ENCODE results near the gene SEMA4C.

Gene SEMA4C

DNA sequence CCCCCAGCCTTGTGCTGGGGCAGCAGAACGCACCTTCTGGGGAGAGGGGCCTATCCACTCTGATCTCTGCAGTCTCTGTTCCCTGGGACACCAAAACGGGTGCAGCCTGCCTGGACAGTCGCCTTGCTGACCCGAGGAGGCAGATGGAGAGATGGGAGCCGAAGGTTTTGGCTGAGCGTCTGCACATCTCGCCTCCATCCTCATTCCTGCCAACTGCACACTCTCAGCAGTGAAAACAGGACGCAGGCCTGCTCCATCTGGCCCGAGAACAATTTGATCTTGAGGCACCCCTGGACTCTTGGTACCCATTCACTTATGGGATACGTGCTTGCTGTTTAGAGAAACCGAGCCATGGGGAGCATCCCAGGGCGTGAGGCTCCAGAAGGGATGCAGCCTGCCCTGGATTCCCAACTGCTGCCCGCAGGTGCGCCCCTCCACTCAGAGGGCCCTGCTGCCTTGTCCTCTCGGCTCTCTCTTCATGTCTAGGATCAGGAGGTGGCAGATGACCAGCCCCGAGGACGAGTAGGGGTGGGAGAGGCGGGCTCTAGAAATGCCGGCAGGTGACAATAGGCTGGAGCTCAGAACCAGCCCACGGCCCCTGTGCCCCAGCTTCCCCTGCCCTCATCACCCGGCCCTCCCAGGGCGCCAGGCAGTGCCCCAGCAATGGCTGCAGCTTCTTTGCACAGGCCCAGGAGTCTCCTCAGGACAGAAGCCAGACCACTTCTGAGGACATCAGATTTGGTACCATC lies 9.1 kb upstream of the SEMA4C start:
- no peak for DNase-seq

GRCh38 chr2:96878171-96878570 lies 8.3 kb upstream of the SEMA4C start:
- no peak for DNase-seq

DNA sequence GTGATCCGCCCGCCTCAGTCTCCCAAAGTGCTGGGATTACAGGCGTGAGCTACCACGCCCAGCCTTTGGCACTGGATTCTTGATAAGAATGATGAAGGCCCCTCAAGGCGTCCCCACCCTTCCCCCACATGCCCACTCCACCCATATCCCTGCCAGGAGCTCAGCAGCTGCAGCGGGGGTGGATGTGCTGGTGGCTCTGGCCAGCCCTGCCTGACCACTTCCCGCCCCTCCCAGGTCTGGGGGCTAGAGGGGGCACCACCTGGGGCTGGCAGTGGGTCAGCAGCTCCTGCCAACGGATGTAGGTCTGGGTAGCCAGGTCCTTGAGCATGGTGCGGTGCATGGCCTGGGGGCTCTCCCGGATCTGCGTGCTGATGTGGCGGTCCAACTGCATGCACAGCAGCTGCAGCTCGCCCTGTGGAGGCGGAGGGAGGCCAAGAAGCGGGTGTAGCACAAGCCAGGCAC lies 7.8 kb upstream of the SEMA4C start:
- no peak for DNase-seq

DNA sequence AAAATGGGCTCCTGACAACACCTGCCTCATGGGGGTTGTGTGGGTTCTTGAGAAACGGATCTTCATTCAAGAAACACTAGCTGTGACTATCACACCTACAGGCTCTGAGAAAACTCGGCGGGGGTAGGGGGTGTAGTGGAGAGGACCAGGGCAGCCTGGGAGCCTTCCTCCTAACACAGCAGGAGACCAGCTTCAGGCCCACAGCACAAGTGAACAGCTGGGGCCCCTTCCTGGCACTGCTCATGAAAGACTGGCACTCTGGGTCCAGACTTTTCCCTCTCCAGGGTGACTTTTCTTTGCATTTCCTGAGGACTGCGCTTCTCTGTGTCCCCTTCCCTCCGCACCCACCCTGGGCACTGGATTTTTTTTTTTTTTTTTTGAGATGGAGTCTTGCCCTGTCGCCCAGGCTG lies 7.2 kb upstream of the SEMA4C start:
- no peak for DNase-seq

DNA sequence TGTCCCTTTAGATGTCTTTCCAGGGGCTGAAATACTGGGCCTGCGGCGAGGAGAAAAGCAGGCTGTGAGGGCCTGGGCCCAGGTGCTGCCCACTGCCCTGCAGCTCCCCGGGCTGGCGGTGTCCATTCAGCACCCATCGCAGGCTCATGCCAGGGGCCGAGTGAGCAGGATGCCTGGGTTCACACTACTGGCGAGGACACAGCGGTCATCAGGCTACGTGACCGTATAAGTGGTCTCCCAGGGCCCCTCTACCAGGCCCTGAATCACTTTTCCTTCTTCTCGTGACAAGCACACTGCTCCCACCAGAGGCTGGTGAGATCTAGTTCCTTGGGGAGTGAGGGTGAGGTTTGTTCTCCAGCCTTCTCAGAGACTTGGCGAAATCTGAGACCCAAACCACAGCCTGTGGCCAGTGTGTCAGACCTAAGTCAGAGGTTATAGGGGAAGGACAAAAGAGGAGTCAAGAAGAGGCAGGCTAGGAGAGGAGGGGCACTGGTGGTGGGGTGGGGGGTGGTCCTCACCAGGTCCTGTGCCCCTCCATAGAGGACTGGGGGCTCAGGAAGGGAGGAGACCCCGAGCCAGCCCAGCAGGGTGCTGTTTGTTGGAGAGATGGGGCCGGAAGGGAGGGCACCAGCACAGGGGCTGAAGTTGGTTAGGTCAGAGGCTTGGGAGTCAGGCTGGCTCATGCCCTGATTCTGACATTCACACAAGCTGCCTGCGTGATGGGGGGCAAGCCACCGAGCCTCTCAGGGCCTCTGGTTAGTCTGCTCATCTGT lies 6.6 kb upstream of the SEMA4C start:
- peak; percentile 59 for DNase-seq

GRCh38 chr2:96875498-96876268 lies 5.8 kb upstream of the SEMA4C start:
- DNase-seq, result no peak

- DNase-seq, result no peak
Observed at GRCh38 chr2:96874198-96874831, 4.4 kb upstream of the SEMA4C start.

- DNase-seq, result no peak
Observed at GRCh38 chr2:96873651-96874096, 3.8 kb upstream of the SEMA4C start.

DNA sequence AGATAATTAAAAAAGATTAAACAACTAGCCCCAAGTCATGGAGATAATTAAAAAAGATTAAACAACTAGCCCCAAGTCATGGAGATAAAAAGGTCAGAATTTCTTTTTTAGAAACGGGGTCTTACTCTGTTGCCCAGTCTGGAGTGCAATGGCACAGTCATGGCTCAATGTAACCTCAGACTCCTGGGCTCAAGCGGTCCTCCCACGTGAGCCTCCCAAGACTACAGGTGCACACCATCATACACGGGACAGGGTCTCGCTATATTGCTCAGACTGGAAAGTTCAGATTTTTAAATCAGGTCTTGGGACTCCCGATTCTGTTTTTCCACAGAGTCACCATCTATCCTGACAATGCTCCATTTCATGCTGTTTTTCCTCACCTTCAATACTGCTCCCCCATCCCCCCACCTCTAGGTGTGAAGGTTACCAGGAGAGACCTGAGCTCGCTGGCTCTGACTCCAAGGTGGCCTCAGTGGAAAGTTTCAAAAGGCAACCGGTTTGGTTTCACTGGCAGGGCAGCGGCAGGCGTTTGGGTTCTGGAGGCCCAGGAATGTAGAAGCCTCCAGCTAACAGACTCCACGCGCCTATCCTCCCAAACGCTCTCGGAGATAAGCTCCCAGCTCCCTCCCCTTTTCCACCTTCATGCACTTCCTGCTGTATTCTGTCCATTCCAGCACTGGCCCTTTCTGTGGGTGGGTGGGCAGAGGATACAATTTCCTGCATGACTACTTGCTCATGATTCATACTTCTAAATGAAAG lies 2.9 kb upstream of the SEMA4C start:
- DNase-seq, result no peak

DNA sequence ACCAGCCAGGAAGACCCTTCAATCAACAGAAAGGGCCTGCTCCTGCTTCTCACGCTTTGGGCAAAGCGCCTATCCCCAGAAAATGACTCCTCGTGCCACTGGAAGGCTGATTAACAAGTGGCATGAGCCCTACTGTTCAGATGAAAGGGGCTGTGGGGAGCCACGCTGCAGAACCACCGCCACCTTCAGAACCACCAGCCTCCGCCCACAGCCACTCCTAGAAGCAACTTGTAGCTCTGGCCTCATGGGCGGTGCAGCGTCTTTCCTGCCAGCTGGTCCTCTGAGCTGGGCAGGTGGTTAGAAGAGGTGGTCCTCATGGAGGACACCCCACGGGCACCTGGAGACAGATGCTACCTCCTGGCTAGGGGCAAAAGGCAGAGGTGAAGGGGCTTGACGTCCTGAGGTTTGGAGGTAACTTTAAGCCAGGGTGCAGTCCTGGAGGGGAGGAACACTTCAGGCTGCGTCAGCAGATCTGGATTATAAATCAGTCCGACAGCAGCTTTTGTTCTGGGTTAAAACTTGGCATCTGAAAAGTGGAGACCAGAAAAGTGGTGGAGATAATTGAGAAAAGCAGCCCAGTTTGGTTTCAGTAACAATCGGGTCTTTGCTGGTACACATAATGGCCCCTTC lies 861 bp upstream of the SEMA4C start:
- DNase-seq, result no peak

DNA sequence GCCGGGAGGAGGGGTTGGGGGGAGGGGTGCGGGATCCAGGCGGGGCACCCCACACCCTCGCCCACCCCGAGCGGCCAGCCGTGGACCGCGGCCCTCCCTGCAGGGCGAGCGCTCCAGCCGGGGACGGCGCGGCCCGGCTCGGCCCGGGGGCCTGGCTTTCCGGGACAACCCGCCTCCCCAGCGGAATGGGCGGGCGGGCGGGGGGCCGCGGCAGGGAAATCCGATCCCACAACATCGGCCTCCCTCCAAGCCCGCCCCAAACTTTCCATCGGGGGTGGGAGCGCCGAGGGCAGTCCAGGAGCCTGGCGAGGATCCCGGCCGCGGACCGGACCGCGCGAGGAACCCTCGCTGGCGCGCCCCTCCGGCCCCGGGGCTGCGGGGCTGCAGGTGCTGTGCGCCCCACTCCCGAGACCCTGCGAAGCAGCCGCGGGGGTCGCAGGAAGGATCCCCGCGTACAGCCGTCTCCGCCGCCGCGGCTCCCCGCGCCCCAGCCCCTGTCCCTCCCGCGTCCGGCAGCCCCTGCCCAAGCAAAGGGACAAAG lies 529 bp downstream of the SEMA4C start:
- DNase-seq, result peak; percentile 79

- DNase-seq, result peak; percentile 92
Observed at GRCh38 chr2:96868555-96869280, 1.2 kb downstream of the SEMA4C start.

- no peak for DNase-seq
Observed at GRCh38 chr2:96867756-96868554, 1.9 kb downstream of the SEMA4C start.

DNA sequence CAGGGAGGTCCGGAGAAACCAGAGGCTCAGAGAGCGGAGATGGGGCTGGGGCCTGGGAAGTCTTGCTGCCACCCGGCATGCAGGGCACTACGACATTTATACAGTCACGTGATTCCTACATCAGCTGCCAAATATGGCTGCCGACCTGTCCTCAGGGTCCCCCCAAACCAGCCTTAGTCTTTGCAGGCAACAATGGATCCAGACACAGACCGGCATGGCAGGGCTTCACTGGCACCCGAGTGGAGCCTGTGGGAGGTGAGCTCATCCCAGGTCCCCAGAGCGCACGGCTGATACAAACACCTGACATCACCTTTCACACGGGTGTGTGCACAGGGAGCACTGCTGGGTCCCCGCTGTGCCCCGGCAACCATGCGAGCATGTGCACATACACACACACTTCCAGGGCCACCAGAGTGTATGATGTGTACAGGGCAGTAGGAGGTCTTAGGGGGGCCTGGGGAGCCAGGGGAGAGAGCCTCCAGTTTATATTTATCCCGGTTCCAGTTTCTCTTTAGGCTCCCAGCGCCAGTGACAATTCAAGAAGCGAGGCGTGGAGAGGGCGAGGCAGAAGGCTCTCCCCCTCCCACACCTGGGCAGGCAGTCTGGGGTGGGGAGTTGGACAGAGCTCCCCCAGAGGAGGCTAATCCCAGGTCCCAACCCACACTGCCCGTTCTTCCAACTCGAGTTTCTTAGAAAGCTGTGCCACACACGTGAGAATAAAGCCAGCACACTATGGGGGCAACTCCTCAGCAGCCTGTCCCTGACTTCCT lies 2.7 kb downstream of the SEMA4C start:
- no peak for DNase-seq

GRCh38 chr2:96866586-96866985 lies 3.3 kb downstream of the SEMA4C start:
- DNase-seq, result no peak

GRCh38 chr2:96866149-96866548 lies 3.7 kb downstream of the SEMA4C start:
- no peak for DNase-seq

- DNase-seq, result no peak
Observed at GRCh38 chr2:96865654-96866053, 4.2 kb downstream of the SEMA4C start.

DNA sequence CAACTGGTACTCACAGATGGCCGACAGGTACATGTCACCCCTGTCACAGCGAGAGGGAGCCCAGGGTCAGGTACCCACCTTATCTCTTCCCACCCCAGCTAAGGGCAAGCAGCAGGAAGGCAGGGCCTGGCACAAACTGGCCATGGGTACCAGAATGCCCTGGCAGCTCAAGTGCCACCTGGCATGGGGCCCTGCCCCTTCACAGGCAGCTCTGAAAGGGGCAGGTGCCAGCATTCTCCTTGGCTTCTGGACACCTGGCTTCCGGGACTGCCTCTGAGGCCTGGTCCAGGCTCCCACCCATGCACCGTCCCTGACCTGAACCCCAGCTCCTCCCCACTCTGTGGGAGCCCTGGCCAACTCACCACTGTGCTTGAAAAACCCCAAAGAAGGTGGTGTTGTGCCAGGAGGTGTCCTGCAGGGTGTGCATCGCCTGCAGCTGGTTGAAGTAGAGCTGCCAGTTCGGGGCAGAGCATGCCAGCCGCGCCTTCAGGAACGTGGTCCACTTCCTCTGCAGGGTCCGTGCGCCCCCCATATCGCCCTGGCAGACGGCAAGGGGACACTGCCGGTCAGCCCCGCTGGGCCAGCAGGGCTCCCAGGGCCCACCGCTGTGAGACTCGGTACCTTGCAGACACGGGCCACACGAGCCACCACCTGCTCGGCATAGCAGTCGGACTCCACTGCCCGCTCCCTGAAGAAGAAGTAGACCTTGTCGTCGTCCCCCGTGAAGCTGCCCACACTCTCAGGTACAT lies 5.4 kb downstream of the SEMA4C start:
- DNase-seq, result no peak
